Naive thymus-derived CD4-positive, alpha-beta T cell (primary cell): ENCODE measurements around the gene TM2D3. TPM values are rescaled to one million over a fixed set of nuclear protein-coding genes. Genes with fewer than 3 reads are reported as not detected.

Experiments
- ATAC-seq: fragments of 150-1000 bp; cut with Tn5 transposase; 2 replicates; pipeline ENCODE4 v1.10.0; 2021; ENCODE audit warnings: mild to moderate bottlenecking, moderate library complexity
- CTCF ChIA-PET: fragments of 350-600 bp; sonication (Branson Sonifier 250); formaldehyde crosslinking; loops from one replicate; lab custom pipeline; 2021; ENCODE audit warnings: antibody characterized with exemption; lab: Charles Lee
- POLR2A ChIA-PET: fragments of 350-600 bp; sonication (Branson Sonifier 250); formaldehyde crosslinking; loops from one replicate; lab custom pipeline; 2021; ENCODE audit warnings: antibody characterized with exemption, inconsistent platforms; lab: Charles Lee
- DNase-seq, 9 donors: peaks; one replicate each; pipeline versions ENCODE4 v3.0.0 to v3.0.0-alpha.2; 2020 to 2022; ENCODE audit warnings: mixed read lengths in 1 of 9
- H3K27ac ChIP-seq: one replicate; pipeline ENCODE4 v1.7.0; 2013; ENCODE audit warnings: mild to moderate bottlenecking, low read depth, low read length, moderate library complexity
- H3K27me3 ChIP-seq, 2 donors: one replicate each; pipeline ENCODE4 v1.7.0; 2013; ENCODE audit warnings: low read length in 2 of 2, mild to moderate bottlenecking in 2 of 2, moderate library complexity in 2 of 2; ENCODE audit not compliant: control insufficient read depth in 2 of 2, insufficient read depth in 2 of 2
- H3K36me3 ChIP-seq, 3 experiments: 1 replicate in 2 of 3; 2 replicates in 1 of 3; pipeline ENCODE4 v1.7.0; 2013; ENCODE audit warnings: low read length in 3 of 3, mild to moderate bottlenecking in 3 of 3, moderate library complexity in 1 of 3; ENCODE audit not compliant: insufficient read depth in 3 of 3, control insufficient read depth in 2 of 3
- H3K4me1 ChIP-seq, 2 donors: one replicate each; pipeline ENCODE4 v1.7.0; 2013; ENCODE audit warnings: low read length in 2 of 2, mild to moderate bottlenecking in 2 of 2, moderate library complexity in 1 of 2; ENCODE audit not compliant: control insufficient read depth in 2 of 2, insufficient read depth in 2 of 2
- H3K4me3 ChIP-seq: 2 replicates; pipeline ENCODE4 v1.7.0; 2013; ENCODE audit warnings: mild to moderate bottlenecking, low read length
- H3K9me3 ChIP-seq, 3 experiments: 1 replicate in 2 of 3; 2 replicates in 1 of 3; pipeline ENCODE4 v1.7.0; 2013; ENCODE audit warnings: low read length in 3 of 3; ENCODE audit not compliant: control insufficient read depth in 2 of 3
- H3K27ac Mint-ChIP-seq, 9 donors: one replicate each; pipeline ENCODE4 v1.8.0; 2020 to 2022; ENCODE audit warnings: mixed read lengths in 9 of 9, mild to moderate bottlenecking in 8 of 9, moderate library complexity in 5 of 9, inconsistent platforms in 2 of 9
- H3K27me3 Mint-ChIP-seq, 5 donors: one replicate each; pipeline ENCODE4 v1.8.0; 2021 to 2022; ENCODE audit warnings: mixed read lengths in 5 of 5, mild to moderate bottlenecking in 1 of 5
- H3K36me3 Mint-ChIP-seq, 5 donors: one replicate each; pipeline ENCODE4 v1.8.0; 2020 to 2022; ENCODE audit warnings: mixed read lengths in 5 of 5, mild to moderate bottlenecking in 3 of 5, inconsistent platforms in 1 of 5
- H3K4me1 Mint-ChIP-seq, 7 donors: one replicate each; pipeline ENCODE4 v1.8.0; 2020 to 2022; ENCODE audit warnings: mixed read lengths in 7 of 7, mild to moderate bottlenecking in 3 of 7, inconsistent platforms in 1 of 7
- H3K4me3 Mint-ChIP-seq, 10 donors: one replicate each; pipeline ENCODE4 v1.8.0; 2020 to 2022; ENCODE audit warnings: mild to moderate bottlenecking in 10 of 10, mixed read lengths in 10 of 10, moderate library complexity in 6 of 10, inconsistent platforms in 2 of 10
- H3K9me3 Mint-ChIP-seq, 11 donors: one replicate each; pipeline ENCODE4 v1.8.0; 2020 to 2022; ENCODE audit warnings: mixed read lengths in 11 of 11, mild to moderate bottlenecking in 4 of 11, inconsistent platforms in 1 of 11, moderate library complexity in 1 of 11
- intact Hi-C, 2 donors: fragments of 100-400 bp; cut with micrococcal nuclease; formaldehyde crosslinking; loops; one replicate each; pipeline ENCODE4 v1.15.1; 2023
- polyA plus RNA-seq, 2 donors: library from polyadenylated mRNA; unstranded; fragments of 300-500 nt; fragmentation: Illumina TruSeq; gene quantifications; one replicate each; pipeline ENCODE4 v1.2.3, GENCODE V29; 2021
- total RNA-seq, 6 experiments: library from RNA in 5 of 6; stranded (reverse) in 5 of 6; gene quantifications; 1 replicate in 5 of 6; 2 replicates in 1 of 6; pipeline ENCODE4 v1.2.3 and lab custom pipeline; 2021 to 2026

TM2D3 gene
- total and polyA plus RNA-seq, 7 experiments from 2014 or later, result 42.8 to 105 (median 81.9) TPM

- Mint-ChIP-seq H3K27ac (no peak overlapping the region), H3K27me3 (no peaks in the 10 kb centered on the region), H3K9me3 (peaks cover 0 to 11% (median 3%) of the 10 kb centered on the region in 11 donors), H3K36me3 (peaks cover 14 to 58% (median 26%) of the 10 kb centered on the region in 5 donors), H3K4me1 (peaks cover 18 to 36% (median 27%) of the 10 kb centered on the region in 7 donors), H3K4me3 (no peak overlapping the region)
- Histone ChIP-seq H3K36me3 (peaks cover 0 to 22% (median 0%) of the 10 kb centered on the region in 3 experiments), H3K4me1 (peaks cover 0 to 11% of the 10 kb centered on the region in 2 donors), H3K27ac (no peak overlapping the region), H3K9me3 (no peaks in the 10 kb centered on the region), H3K4me3 (no peak overlapping the region), H3K27me3 (no peaks in the 10 kb centered on the region)
- ChIA-PET POLR2A (no interaction called here), CTCF (interaction anchor here (1.5 kb wide), 1 partner anchor 16 kb away, joined by 3 read pairs; no protein-coding TSS in a partner anchor)
- peak; percentile 78 for ATAC-seq
- intact Hi-C loops, result no loop called here
- DNase-seq, result no peak
Measured at GRCh38 chr15:101625184-101625583, 27.0 kb downstream of the TM2D3 start.

- Mint-ChIP-seq H3K36me3 (peaks cover 14 to 60% (median 26%) of the 10 kb centered on the region in 5 donors), H3K4me3 (peak overlapping the region in 1 of 10 donors; percentile 16), H3K9me3 (peaks cover 0 to 11% (median 3%) of the 10 kb centered on the region in 11 donors), H3K4me1 (peaks cover 18 to 36% (median 27%) of the 10 kb centered on the region in 7 donors), H3K27me3 (no peaks in the 10 kb centered on the region), H3K27ac (no peak overlapping the region)
- DNase-seq (no peak), ATAC-seq (no peak)
- H3K27me3 ChIP-seq, result no peaks in the 10 kb centered on the region
- no peak overlapping the region for H3K27ac ChIP-seq
- H3K36me3 ChIP-seq, result peaks cover 0 to 22% (median 0%) of the 10 kb centered on the region in 3 experiments
- no peaks in the 10 kb centered on the region for H3K9me3 ChIP-seq
- ChIA-PET POLR2A (no interaction called here), CTCF (interaction anchor here (0.6 to 0.7 kb wide), 2 partner anchors 35 to 612 kb away, joined by 3 to 4 read pairs; no protein-coding TSS in a partner anchor)
- intact Hi-C loops, result no loop called here
- H3K4me1 ChIP-seq, result peaks cover 0 to 11% of the 10 kb centered on the region in 2 donors
- no peak overlapping the region for H3K4me3 ChIP-seq
Measured at GRCh38 chr15:101623367-101624304, 28.5 kb downstream of the TM2D3 start.

- no peak for DNase-seq
- no peak for ATAC-seq
- peaks cover 0 to 11% (median 3%) of the 10 kb centered on the region in 11 donors for H3K9me3 Mint-ChIP-seq
- Histone ChIP-seq H3K27ac (no peak overlapping the region), H3K9me3 (no peaks in the 10 kb centered on the region), H3K36me3 (peaks cover 0 to 26% (median 0%) of the 10 kb centered on the region in 3 experiments), H3K4me1 (peaks cover 0 to 11% of the 10 kb centered on the region in 2 donors), H3K4me3 (no peak overlapping the region), H3K27me3 (no peaks in the 10 kb centered on the region)
- POLR2A ChIA-PET, result no interaction called here
- H3K4me3 Mint-ChIP-seq, result peak overlapping the region in 1 of 10 donors; percentile 10
- H3K27ac Mint-ChIP-seq, result peak overlapping the region in 3 of 9 donors; percentile 6 to 18 (median 15)
- peaks cover 16 to 63% (median 26%) of the 10 kb centered on the region in 5 donors for H3K36me3 Mint-ChIP-seq
- CTCF ChIA-PET, result interaction anchor here (1.2 kb wide), 1 partner anchor 18 kb away, joined by 4 read pairs; no protein-coding TSS in a partner anchor
- intact Hi-C loops, result no loop called here
- H3K27me3 Mint-ChIP-seq, result no peaks in the 10 kb centered on the region
- peaks cover 18 to 36% (median 27%) of the 10 kb centered on the region in 7 donors for H3K4me1 Mint-ChIP-seq
Measured at GRCh38 chr15:101621961-101622360, 30.2 kb downstream of the TM2D3 start.

GRCh38 chr15:101620671-101621070 lies 31.5 kb downstream of the TM2D3 start:
- Mint-ChIP-seq H3K36me3 (peaks cover 10 to 55% (median 18%) of the 10 kb centered on the region in 5 donors), H3K4me1 (peaks cover 10 to 32% (median 27%) of the 10 kb centered on the region in 7 donors), H3K4me3 (no peak overlapping the region), H3K27ac (no peak overlapping the region), H3K27me3 (no peaks in the 10 kb centered on the region), H3K9me3 (peaks cover 0 to 11% (median 2%) of the 10 kb centered on the region in 11 donors)
- Histone ChIP-seq H3K36me3 (peaks cover 0 to 24% (median 0%) of the 10 kb centered on the region in 3 experiments), H3K4me3 (no peak overlapping the region), H3K27me3 (no peaks in the 10 kb centered on the region), H3K27ac (no peak overlapping the region), H3K9me3 (no peaks in the 10 kb centered on the region), H3K4me1 (peaks cover 0 to 11% of the 10 kb centered on the region in 2 donors)
- POLR2A ChIA-PET, result no interaction called here
- no peak for DNase-seq
- ATAC-seq, result no peak
- intact Hi-C loops, result no loop called here
- CTCF ChIA-PET, result no interaction called here

GRCh38 chr15:101619615-101619865 lies 32.6 kb downstream of the TM2D3 start:
- Histone ChIP-seq H3K4me3 (no peak overlapping the region), H3K27me3 (no peaks in the 10 kb centered on the region), H3K36me3 (peaks cover 0 to 16% (median 0%) of the 10 kb centered on the region in 3 experiments), H3K27ac (no peak overlapping the region), H3K9me3 (no peaks in the 10 kb centered on the region), H3K4me1 (peaks cover 0 to 11% of the 10 kb centered on the region in 2 donors)
- no peaks in the 10 kb centered on the region for H3K27me3 Mint-ChIP-seq
- intact Hi-C loops, result no loop called here
- DNase-seq (no peak), ATAC-seq (no peak)
- H3K36me3 Mint-ChIP-seq, result peaks cover 9 to 44% (median 14%) of the 10 kb centered on the region in 5 donors
- H3K4me1 Mint-ChIP-seq, result peaks cover 8 to 30% (median 27%) of the 10 kb centered on the region in 7 donors
- ChIA-PET CTCF (no interaction called here), POLR2A (no interaction called here)
- peaks cover 0 to 11% (median 2%) of the 10 kb centered on the region in 11 donors for H3K9me3 Mint-ChIP-seq
- H3K4me3 Mint-ChIP-seq, result no peak overlapping the region
- no peak overlapping the region for H3K27ac Mint-ChIP-seq

GRCh38 chr15:101618851-101619614 lies 33.1 kb downstream of the TM2D3 start:
- ChIA-PET POLR2A (no interaction called here), CTCF (no interaction called here)
- Histone ChIP-seq H3K4me1 (peaks cover 0 to 11% of the 10 kb centered on the region in 2 donors), H3K4me3 (no peak overlapping the region), H3K27me3 (no peaks in the 10 kb centered on the region), H3K9me3 (no peaks in the 10 kb centered on the region), H3K36me3 (peaks cover 0 to 14% (median 0%) of the 10 kb centered on the region in 3 experiments), H3K27ac (no peak overlapping the region)
- Mint-ChIP-seq H3K9me3 (peaks cover 0 to 10% (median 2%) of the 10 kb centered on the region in 11 donors), H3K27ac (peak overlapping the region in 1 of 9 donors; percentile 34), H3K36me3 (peaks cover 6 to 39% (median 12%) of the 10 kb centered on the region in 5 donors), H3K4me3 (no peak overlapping the region), H3K27me3 (no peaks in the 10 kb centered on the region), H3K4me1 (peaks cover 8 to 27% (median 24%) of the 10 kb centered on the region in 7 donors)
- no peak for DNase-seq
- intact Hi-C loops, result no loop called here
- no peak for ATAC-seq
